BLaER1 treated with 17β-estradiol and CSF1 and Interleukin-3, amounts not matched to agents 10 nM and 100 nM (cell line): ENCODE data around the gene DDN.
A peak's percentile ranks its signal among the peaks of the same experiment; 100 is the strongest.

Experiments
- H3K27ac ChIP-seq, 11 experiments: shearing (Covaris generic); formaldehyde crosslinking; 2 replicates each; pipeline ENCODE4 v1.8.1; 2022
- H3K27me3 ChIP-seq, 11 experiments: shearing (Covaris generic); formaldehyde crosslinking; 2 replicates each; pipeline ENCODE4 v1.8.1; 2022
- H3K36me3 ChIP-seq, 11 experiments: shearing (Covaris generic); formaldehyde crosslinking; 2 replicates each; pipeline ENCODE4 v1.8.1; 2022
- H3K4me1 ChIP-seq, 10 experiments: shearing (Covaris generic); formaldehyde crosslinking; 2 replicates each; pipeline ENCODE4 v1.8.1; 2022
- H3K4me2 ChIP-seq, 11 experiments: shearing (Covaris generic); formaldehyde crosslinking; 2 replicates each; pipeline ENCODE4 v1.8.1; 2022
- H3K4me3 ChIP-seq, 10 experiments: shearing (Covaris generic); formaldehyde crosslinking; 2 replicates each; pipeline ENCODE4 v1.8.1; 2022
- H3K9ac ChIP-seq, 11 experiments: shearing (Covaris generic); formaldehyde crosslinking; 2 replicates each; pipeline ENCODE4 v1.8.1; 2022
- H3K9me3 ChIP-seq, 11 experiments: shearing (Covaris generic); formaldehyde crosslinking; replicated peaks in 1 of 11; 2 replicates each; pipeline ENCODE4 v1.8.1; 2022
- H4K20me1 ChIP-seq, 11 experiments: shearing (Covaris generic); formaldehyde crosslinking; 2 replicates each; pipeline ENCODE4 v1.8.1; 2022
- Cebpa-rat ChIP-seq, 11 experiments: shearing (Covaris generic); IDR thresholded peaks; 2 replicates each; pipeline ENCODE4 v1.8.1; 2022

The DDN gene

GRCh38 chr12:48960834-48961233 is 38.3 kb downstream of the DDN start:
- no peak overlapping the region for H3K9ac ChIP-seq
- H3K9me3 ChIP-seq: no peaks in the 10 kb centered on the region
- H3K4me2 ChIP-seq: no peak overlapping the region
- H3K4me3 ChIP-seq: no peak overlapping the region
- H3K27me3 ChIP-seq: peaks cover 0 to 9% (median 2%) of the 10 kb centered on the region in 11 experiments; a peak in 11 of 22 replicates
- TF ChIP-seq Cebpa-rat (IDR thresholded peaks at IDR 0.05): no peak
- no peak overlapping the region for H3K27ac ChIP-seq
- H4K20me1 ChIP-seq: peaks cover 4 to 9% (median 5%) of the 10 kb centered on the region in 11 experiments; a peak in 19 of 22 replicates
- H3K36me3 ChIP-seq: peaks cover 0 to 1% (median 0%) of the 10 kb centered on the region in 11 experiments; a peak in 2 of 22 replicates
- peaks cover 14 to 40% (median 17%) of the 10 kb centered on the region in 10 experiments for H3K4me1 ChIP-seq

GRCh38 chr12:48958049-48958388 is 41.2 kb downstream of the DDN start:
- no peak for TF ChIP-seq Cebpa-rat (IDR thresholded peaks at IDR 0.05)
- Histone ChIP-seq H3K4me3 (peak overlapping the region; percentile 86 to 100 (median 98)), H3K4me2 (peak overlapping the region; percentile 76 to 99 (median 95)), H3K9me3 (no peaks in the 10 kb centered on the region), H4K20me1 (peaks cover 21 to 37% (median 33%) of the 10 kb centered on the region in 11 experiments), H3K27ac (peak overlapping the region in 6 of 11 experiments; percentile 7 to 89 (median 74); a peak in 8 of 22 replicates), H3K4me1 (peaks cover 30 to 54% (median 36%) of the 10 kb centered on the region in 10 experiments), H3K36me3 (peaks cover 12 to 30% (median 19%) of the 10 kb centered on the region in 11 experiments), H3K9ac (peak overlapping the region; percentile 84 to 93 (median 90); a peak in 19 of 22 replicates), H3K27me3 (no peaks in the 10 kb centered on the region; a peak in 1 of 22 replicates)

- Histone ChIP-seq H4K20me1 (peaks cover 28 to 43% (median 39%) of the 10 kb centered on the region in 11 experiments), H3K9ac (peak within 1 kb of the TSS; percentile 84 to 93 (median 90)), H3K27ac (peak within 1 kb of the TSS; percentile 71 to 92 (median 88)), H3K36me3 (peaks cover 18 to 36% (median 25%) of the 10 kb centered on the region in 11 experiments), H3K27me3 (no peaks in the 10 kb centered on the region; a peak in 1 of 22 replicates), H3K4me3 (peak within 1 kb of the TSS; percentile 86 to 100 (median 98)), H3K4me1 (peaks cover 30 to 60% (median 36%) of the 10 kb centered on the region in 10 experiments), H3K4me2 (peak within 1 kb of the TSS; percentile 76 to 99 (median 95)), H3K9me3 (no peaks in the 10 kb centered on the region)
- no peak for TF ChIP-seq Cebpa-rat (IDR thresholded peaks at IDR 0.05)
Observed at GRCh38 chr12:48957141-48958048, 41.8 kb downstream of the DDN start, which contains the start of gene ARF3. Gene ARF3 (minus strand): TSS chr12:48957487. CDS start chr12:48941095, 16,392 bp downstream.

- no peaks in the 10 kb centered on the region for H3K9me3 ChIP-seq
- H3K4me3 ChIP-seq: peak overlapping the region; percentile 86 to 100 (median 98)
- peak overlapping the region; percentile 76 to 99 (median 93) for H3K4me2 ChIP-seq
- peak overlapping the region; percentile 71 to 92 (median 88) for H3K27ac ChIP-seq
- no peaks in the 10 kb centered on the region for H3K27me3 ChIP-seq
- H4K20me1 ChIP-seq: peaks cover 37 to 52% (median 48%) of the 10 kb centered on the region in 11 experiments
- peaks cover 30 to 56% (median 36%) of the 10 kb centered on the region in 10 experiments for H3K4me1 ChIP-seq
- TF ChIP-seq Cebpa-rat (IDR thresholded peaks at IDR 0.05): no peak
- H3K36me3 ChIP-seq: peaks cover 27 to 45% (median 34%) of the 10 kb centered on the region in 11 experiments
- H3K9ac ChIP-seq: peak overlapping the region; percentile 84 to 93 (median 90)
Observed at GRCh38 chr12:48956279-48957140, 42.7 kb downstream of the DDN start.

GRCh38 chr12:48954841-48955501 is 44.2 kb downstream of the DDN start:
- TF ChIP-seq Cebpa-rat (IDR thresholded peaks at IDR 0.05): no peak
- H3K9ac ChIP-seq: peak overlapping the region in 3 of 11 experiments; percentile 48 to 89 (median 85); a peak in 3 of 22 replicates
- H3K4me1 ChIP-seq: peaks cover 30 to 52% (median 36%) of the 10 kb centered on the region in 10 experiments
- no peaks in the 10 kb centered on the region for H3K9me3 ChIP-seq
- H3K4me3 ChIP-seq: peak overlapping the region; percentile 25 to 100 (median 98); a peak in 15 of 20 replicates
- peak overlapping the region; percentile 76 to 99 (median 93) for H3K4me2 ChIP-seq
- no peaks in the 10 kb centered on the region for H3K27me3 ChIP-seq
- H3K36me3 ChIP-seq: peaks cover 36 to 57% (median 42%) of the 10 kb centered on the region in 11 experiments
- peak overlapping the region in 5 of 11 experiments; percentile 21 to 92 (median 82); a peak in 8 of 22 replicates for H3K27ac ChIP-seq
- peaks cover 47 to 68% (median 63%) of the 10 kb centered on the region in 11 experiments for H4K20me1 ChIP-seq

- H4K20me1 ChIP-seq: peaks cover 54 to 77% (median 72%) of the 10 kb centered on the region in 11 experiments
- peaks cover 30 to 54% (median 36%) of the 10 kb centered on the region in 10 experiments for H3K4me1 ChIP-seq
- no peak overlapping the region for H3K9ac ChIP-seq
- TF ChIP-seq Cebpa-rat (IDR thresholded peaks at IDR 0.05): no peak
- H3K27me3 ChIP-seq: no peaks in the 10 kb centered on the region
- no peak overlapping the region for H3K27ac ChIP-seq
- peaks cover 42 to 66% (median 51%) of the 10 kb centered on the region in 11 experiments for H3K36me3 ChIP-seq
- H3K9me3 ChIP-seq: no peaks in the 10 kb centered on the region
- H3K4me3 ChIP-seq: 0 out of 20 replicates have a peak overlapping the region, but pooled peaks of 1 of the 10 experiments have one; percentile 24
- peak overlapping the region in 8 of 11 experiments; percentile 79 to 99 (median 94); a peak in 15 of 22 replicates for H3K4me2 ChIP-seq
Observed at GRCh38 chr12:48954061-48954460, 45.1 kb downstream of the DDN start.

GRCh38 chr12:48952691-48953090 is 46.5 kb downstream of the DDN start:
- H3K9me3 ChIP-seq: no peaks in the 10 kb centered on the region
- H3K36me3 ChIP-seq: peaks cover 50 to 80% (median 65%) of the 10 kb centered on the region in 11 experiments
- H3K4me1 ChIP-seq: peaks cover 22 to 48% (median 28%) of the 10 kb centered on the region in 10 experiments
- peaks cover 63 to 90% (median 86%) of the 10 kb centered on the region in 11 experiments for H4K20me1 ChIP-seq
- H3K27ac ChIP-seq: no peak overlapping the region
- H3K4me2 ChIP-seq: no peak overlapping the region; a peak in 1 of 22 replicates
- H3K9ac ChIP-seq: no peak overlapping the region
- H3K4me3 ChIP-seq: no peak overlapping the region
- no peaks in the 10 kb centered on the region for H3K27me3 ChIP-seq
- TF ChIP-seq Cebpa-rat (IDR thresholded peaks at IDR 0.05): no peak

- Histone ChIP-seq H3K27me3 (no peaks in the 10 kb centered on the region), H3K9ac (no peak overlapping the region), H3K27ac (no peak overlapping the region), H4K20me1 (peaks cover 86 to 100% (median 100%) of the 10 kb centered on the region in 11 experiments), H3K4me3 (no peak overlapping the region), H3K9me3 (no peaks in the 10 kb centered on the region), H3K4me1 (peaks cover 0 to 24% (median 1%) of the 10 kb centered on the region in 10 experiments; a peak in 5 of 20 replicates), H3K4me2 (no peak overlapping the region), H3K36me3 (peaks cover 39 to 99% (median 80%) of the 10 kb centered on the region in 11 experiments)
- no peak for TF ChIP-seq Cebpa-rat (IDR thresholded peaks at IDR 0.05)
Observed at GRCh38 chr12:48947727-48948126, 51.4 kb downstream of the DDN start.
